HuH-7 (cell line): Measurements from ENCODE around the gene CCDC174.

Experiments used
- DNase-seq: peaks from one replicate; pipeline ENCODE4 v3.0.0; 2011; ENCODE audit warnings: low spot score

The CCDC174 gene

DNA sequence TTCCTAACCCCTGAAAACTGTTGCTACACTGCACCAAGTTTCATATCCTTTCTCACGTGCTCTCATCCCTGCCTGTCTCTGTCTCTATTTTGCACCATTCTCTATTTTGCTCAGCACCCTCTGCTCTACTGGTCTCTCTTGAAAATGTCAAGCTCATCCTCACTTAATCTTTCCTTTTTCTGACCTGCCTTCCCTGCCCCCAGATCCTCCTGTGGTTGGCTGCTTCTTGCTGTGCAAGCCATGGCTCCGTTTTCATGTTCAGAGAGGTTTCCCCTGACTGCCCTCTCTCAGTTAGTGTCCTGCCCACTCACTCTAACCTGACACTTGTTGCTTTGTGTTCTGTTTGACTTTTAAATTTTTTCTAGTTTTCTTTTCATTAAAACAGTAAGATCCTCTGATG, 6.0 kb downstream of the CCDC174 start:
- DNase-seq, result no peak

DNA sequence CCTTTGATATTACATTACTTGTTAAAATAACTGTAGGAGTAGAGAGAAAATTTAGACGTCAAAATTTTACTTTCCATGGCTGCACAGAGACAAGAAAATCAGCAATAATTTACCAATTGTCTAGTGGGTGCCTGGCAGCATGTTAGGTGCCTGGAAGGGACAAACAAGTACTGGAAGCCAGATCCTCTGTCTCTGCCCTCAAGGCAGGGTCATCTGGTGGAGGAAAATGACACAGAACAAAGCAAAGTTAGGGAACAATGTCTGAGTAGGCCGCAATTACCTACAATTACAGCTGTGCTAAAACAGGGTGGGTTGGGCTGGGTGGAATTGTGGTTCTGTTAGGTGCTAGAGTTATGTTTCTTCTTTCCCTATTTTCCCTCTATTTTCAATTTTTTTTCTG, 7.4 kb downstream of the CCDC174 start:
- no peak for DNase-seq

DNA sequence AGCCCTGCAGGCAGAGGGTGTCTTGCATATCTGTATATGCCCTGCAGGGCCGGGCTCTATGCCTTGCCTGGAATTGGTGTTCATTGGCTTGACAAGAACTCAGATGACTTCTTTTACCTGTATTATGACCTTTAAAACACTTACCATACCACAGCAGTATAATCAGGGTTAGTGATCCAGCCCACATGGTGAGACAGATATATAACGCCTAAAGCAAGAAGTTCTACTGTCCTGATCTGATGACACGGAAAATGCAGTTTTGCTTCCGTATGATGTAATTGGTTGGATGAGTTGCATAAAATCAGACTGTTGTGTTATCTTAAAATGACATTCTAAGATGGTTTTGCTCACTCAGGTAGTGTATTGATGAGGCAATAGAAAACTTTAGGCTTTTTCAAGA, 9.4 kb downstream of the CCDC174 start:
- no peak for DNase-seq

DNA sequence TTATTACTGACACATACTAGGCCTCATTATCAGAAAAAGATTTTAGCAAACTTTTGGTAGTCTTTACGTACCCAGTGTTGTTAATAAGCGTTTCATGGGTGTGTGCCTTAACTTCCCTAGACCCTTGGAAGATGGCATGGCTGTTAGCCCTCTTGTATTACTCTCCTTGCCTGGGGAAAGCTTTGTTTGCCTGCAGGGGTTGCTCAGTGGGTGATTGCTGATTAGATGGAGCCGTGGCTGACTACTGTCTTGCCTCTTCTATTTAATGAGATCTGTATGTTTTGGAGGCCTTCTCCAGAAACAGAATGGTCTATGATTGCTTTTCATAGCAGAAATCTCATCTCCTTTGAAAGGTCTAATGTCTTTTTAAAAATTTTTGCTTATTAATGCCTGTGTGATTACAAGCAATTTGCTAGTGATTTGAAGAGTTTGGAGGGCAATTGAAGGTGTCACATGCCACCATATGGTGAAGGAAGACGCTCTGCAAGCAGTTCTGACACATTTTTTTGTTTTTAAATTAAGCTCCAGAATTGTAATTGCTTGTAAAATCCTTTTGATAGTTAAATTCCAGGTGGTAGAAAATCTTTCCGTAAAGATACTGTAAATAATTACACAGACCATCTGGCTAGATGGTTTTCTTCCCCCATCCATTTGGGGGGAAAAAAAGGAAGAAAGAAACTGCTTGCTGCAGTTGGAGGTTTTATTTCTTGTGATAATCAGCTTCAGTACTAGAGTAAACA, 12.0 kb downstream of the CCDC174 start:
- DNase-seq, result no peak

DNA sequence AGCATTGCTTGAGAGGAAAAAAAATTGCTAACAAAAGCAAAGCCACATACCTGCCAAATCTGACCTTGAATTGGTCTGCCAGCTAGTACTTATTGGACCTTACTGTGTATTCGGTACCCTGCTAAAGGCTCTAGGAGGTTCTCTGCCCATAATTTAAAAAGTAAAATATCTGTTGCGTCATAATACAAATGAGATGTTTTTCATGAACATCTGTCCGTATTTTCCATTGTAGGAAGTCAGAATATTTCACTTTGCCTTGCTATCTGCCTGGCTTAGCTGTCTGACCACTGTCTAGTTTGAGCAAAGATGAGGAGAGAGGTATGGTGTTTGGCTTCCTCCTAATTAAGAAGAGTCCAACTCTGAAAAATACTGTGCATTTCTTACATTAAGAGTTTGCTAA, 12.6 kb downstream of the CCDC174 start:
- no peak for DNase-seq

DNA sequence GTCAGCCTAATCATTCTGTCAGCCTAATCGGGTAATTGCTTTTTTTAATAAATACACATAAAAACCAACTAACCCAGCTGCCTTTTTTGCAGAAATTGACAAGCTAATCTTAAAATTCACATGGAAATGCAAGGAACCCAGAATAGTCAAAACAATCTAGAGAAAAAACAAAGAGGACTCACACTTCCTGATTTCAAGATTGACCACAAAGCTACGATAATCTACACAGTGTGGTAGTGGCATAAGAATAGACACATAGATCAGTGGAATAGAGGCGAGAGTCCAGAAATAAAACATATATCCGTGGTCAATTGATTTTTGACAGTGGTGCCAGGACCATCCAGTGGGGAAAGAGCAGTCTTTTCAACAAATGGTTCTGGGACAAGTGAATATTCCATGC, 21.0 kb downstream of the CCDC174 start:
- no peak for DNase-seq

DNA sequence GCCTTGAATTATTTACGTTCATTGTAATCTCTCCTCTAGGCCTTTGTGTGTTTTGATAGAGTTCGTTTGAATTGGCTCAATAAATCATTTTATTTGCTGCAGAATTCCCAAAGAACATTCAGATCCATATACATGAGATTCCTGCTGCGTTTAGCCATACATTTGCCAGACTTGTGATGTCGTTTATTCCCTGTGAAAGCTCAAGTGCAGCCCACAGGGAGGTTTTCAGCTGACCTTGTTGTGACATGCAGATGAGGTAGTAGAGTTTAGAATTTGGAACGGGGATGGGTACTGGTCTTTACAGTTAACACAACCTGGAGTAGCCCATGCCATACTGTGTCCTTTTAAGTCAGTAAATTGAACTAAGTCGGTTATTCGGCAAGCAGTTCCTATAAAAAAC, 23.3 kb downstream of the CCDC174 start, which contains the start of gene C3orf20:
Gene C3orf20 (plus strand): TSS at position 301 of the 400 bp plus-strand sequence. CDS start 7,573 bp downstream, outside the sequence.
- no peak for DNase-seq

DNA sequence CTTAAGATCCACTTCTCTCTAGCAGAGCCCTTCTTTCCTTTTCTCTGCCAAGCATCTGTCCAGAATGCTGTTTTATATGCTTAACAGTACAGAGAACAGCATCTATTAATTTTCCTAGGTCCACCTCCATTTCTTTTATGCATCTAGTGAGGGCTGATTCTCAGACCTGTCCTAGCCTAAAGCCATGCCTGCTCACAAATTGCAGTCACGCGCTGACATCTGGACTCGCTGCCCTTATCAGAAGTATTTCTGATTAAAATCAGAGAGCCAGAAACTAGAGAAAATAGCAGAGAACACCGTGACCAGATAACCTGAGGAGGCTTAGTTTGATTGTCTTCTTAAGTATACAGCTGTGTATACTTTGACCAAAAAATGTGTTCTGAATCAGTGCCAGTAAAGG, 25.3 kb downstream of the CCDC174 start:
- DNase-seq, result no peak

DNA sequence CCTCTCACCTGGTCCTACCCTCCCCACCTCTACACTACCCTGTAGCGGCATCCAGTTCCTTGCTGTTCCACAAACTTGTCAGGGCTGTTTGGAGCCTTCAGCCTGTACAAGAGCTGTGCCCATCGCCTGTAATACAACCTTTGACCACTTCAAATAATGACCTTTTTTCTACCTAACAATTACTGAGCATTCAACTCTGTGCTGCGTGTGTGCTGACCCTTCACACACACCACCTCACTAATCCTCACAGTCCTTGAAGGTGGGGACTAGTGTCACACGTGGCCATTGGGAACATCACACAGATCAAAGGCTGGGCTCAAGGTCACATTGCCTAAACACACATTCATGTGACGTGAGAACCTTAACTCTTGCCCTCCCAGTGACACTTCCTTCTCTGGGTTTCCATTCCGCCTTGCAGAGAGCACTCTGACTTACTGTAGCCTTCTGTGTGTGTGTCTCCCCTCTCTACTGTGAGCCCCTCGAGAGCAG, 26.5 kb downstream of the CCDC174 start:
- DNase-seq, result peak; percentile 41

DNA sequence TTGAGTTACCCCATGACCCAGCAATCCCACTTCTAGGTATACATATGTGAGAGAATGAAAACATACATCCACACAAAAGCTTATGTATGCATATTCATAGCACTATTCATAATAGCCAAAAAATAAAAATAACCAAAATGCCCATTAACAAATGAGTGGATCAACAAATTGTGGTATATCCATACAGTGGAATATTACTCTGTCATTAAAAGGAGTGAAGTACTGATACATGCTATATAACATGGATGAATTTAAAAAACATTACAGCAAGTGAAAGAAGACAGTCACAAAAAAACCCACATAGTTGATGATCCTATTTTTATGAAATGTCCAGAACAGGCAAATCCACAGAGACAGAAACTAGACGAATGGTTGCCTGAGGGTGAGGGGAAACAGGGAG, 28.6 kb downstream of the CCDC174 start:
- DNase-seq, result no peak

DNA sequence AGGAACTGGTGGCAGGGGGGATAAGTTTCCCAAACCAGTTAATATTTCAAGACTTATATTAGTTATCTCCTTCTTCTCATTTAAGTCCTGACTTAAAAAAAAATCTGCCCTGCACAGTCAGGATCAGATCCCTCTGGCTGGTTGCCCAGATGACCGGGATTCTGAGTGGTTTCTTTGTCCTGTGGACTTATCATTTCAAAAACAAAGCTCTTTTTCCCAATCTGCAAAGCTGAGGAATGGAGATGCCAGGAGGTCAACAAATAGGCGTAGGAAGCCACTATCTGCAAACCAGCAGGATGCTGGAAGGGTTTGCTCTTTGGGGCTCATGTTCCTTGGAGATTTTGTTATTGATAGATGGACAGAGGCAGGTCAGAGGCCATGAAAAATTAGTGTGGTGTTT, 29.2 kb downstream of the CCDC174 start:
- DNase-seq, result no peak

DNA sequence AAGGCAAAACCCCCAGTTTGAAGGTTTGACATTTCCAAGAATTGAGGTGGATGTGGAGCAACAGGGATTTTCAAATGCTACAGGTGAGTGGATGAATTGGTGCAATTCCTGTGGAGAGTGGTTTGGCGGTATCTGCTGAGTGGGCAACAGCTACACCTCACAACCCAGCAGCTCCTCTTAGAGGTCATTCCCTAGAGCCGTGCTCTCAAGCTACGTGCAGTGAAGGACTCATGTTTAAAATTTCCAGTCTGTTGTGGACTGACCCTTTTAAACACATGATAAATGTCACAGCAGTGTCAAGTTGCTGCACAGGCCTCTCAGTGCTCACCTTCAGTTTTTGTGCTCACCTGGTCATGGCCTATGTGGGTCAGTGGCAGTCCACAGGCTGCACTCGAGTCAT, 32.9 kb downstream of the CCDC174 start:
- DNase-seq, result no peak

DNA sequence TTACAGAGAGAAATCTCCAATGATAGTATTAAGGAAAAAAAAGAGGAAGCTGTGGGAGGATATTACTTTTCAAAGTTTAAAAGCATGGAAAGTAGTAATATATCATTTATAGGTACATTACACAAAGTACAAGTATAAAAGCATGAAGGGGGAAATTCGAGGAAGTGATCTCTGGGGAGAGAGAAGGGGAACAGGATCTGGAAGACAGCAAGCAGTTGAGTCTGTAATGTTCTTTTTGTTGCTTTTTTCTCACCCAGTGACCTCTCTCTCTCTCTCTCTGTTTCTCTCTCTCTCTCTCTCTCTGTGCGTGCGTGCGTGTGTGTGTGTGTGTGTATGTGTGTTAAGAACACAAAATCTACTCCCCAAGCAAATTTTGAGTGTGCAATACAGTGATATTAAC, 33.6 kb downstream of the CCDC174 start:
- DNase-seq, result no peak

DNA sequence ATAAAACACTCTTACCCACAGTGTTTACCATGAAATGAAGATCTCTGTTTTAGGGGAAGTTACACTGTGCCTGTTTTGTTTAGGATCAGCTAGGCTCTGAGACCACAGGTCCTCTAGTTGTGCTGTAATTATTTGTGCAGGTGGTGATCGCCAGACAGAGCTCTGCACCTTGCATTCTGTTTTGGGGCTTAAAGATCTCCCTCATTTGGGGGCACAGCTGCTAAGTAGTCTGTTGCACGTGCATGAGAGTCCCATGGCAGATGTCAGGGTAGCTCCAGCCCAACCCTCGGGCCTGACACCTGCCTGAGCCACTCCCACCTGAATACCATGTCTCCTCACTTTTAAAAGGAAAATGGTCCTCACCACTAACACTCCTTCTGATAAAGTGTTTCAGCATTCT, 35.8 kb downstream of the CCDC174 start:
- DNase-seq, result no peak

DNA sequence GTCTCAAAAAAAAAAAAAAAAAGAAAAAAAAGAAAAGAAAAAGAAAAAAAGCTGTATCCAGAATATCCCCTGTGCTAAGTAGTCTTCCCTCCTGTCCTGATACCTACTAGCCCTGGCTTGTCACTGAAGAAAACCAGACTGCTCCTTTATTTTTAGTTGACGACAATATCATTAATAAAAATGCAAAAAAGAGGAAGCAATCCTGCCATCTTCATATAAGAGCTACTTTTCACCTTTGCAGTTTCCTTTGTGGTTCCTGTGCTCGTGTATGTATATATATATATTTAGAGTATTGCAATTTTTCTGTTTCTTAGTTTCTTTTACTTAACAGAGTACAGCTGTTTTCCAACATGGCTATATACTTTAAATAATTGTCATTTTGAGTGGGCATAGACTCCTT, 37.0 kb downstream of the CCDC174 start:
- no peak for DNase-seq

DNA sequence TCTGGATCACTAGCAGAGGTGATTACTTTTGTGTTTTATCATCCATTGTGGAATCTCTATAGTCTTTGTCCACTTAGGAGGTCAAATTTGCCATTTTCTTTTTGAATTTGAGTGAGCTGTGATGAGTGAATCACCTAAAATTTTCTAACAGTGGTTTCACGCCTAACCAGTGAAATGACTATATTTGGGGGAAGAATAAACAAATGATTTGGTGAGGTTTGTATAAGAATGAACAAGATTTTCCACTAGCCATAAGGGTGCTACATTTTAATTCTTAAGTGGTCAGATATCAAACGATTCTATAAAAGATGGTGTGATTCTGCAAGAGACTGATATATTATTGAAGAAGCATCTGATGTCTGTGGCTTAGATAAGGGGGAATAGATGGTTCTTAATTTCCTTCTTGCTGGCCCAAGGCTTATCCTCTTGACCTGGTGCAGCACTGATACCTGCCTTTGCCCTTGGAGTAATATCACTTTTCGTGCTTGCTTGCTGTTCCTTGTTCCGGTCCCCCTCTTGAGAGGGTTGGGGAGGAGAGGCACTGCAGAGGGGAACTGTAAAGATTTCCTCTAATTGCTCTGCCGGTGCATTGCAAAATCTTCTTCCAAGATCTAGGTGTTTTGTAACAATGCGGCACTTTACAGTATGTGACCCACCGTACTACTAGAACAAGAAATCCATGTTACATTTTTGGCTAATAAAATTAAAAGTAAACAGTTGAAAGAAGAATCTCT, 37.9 kb downstream of the CCDC174 start:
- no peak for DNase-seq

DNA sequence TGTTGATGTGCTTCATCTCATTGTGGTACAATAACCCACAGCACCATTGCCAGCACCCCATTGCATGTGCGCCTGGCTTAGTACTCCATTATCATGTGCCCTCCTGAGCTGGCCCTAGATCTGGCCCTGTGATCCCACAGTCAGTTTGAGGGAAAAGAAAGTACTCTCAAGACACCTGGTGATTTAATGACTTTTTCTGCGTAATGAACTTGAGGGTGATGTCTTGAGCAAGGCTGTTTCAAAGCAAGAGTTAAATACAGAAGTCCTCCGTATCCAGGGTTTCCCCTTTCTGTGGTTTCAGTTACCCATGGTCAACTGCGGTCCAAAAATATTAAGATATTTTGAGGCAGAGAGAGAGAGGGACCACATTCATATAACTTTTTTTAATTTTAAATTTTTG, 39.7 kb downstream of the CCDC174 start:
- DNase-seq, result no peak

DNA sequence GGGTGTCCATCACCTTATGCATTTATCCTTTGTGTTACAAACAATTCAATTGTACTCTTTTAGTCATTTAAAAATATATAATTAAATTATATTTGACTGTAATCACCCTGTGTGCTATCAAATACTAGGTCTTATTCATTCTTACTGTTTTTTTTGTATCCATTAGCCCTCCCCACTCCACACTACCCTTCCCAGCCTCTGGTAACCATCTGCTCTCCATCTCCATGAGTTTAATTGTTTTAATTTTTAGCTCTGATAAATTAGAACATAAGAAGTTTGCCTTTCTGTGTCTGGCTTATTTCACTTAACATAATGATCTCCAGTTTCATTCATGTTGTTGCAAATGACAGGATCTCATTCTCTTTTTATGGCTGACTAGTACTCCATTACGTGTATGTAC, 40.2 kb downstream of the CCDC174 start:
- no peak for DNase-seq

DNA sequence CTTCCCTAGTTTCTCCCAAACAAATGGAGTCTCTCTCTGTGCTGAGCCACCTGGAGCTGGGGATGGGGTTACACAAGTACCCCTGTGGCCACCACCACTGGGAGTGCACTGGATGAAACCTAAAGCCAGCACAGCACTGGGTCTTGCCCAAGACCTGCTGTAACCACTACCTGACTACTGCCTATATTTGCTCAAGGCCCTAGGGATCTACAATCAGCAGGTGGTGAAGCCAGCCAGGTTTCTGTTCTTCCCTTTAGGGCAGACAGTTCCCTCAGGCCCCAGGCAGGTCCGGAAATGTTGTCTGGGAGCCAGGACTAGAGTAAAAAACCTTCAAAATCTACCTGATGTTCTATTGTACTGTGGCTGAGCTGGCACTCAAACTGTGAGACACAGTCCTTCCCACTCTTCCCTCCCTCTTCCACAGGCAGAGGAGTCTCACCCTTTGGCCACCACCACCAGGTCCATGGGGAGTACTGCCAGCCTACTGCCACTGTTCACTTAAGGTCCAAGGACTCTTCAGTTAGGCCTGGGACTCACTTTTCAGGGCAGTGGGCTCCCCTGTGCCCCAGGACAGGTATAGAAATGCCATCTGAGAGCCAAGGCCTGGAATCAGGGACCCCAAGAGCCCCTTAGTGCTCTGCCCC, 47.2 kb downstream of the CCDC174 start:
- DNase-seq, result no peak

DNA sequence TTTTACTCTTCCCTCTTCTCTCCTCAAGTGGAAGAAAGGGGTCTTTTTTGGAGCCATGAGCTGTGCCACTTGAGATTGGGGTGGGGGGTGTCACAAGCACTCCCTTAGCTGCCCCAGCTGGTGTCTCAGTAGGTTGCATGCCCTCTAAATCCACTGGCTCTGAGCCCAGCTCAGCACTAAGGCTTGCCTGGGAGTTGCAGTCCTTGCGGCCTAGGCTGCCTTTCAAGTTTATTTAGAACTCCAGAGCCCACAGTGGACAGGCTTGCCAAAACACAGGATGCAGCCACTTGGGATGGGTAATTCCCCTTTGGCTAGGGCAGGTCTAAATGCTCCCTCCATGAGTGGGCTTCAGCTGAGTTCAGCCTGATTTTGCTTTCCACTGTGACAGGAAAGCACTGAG, 48.1 kb downstream of the CCDC174 start:
- DNase-seq, result no peak

DNA sequence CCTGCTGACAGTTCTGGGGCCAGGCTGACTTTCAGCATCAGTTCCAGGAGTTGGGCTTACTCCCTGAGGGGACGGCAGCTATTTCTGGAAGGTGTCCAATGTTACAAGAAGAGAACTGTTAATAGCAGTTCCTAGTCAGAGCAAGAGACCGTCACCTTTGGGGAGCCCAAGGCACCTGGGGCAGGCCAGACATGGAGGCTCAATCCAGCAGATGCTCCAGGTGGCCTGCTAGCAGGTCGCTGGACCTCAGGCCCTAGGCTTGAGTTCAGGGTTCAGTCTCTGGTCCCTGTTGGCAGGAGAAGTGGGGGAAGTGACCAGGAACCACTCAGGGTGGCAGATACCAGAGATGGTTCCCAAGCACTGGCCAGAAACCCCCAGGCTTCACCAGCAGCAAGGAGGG, 49.3 kb downstream of the CCDC174 start:
- no peak for DNase-seq

DNA sequence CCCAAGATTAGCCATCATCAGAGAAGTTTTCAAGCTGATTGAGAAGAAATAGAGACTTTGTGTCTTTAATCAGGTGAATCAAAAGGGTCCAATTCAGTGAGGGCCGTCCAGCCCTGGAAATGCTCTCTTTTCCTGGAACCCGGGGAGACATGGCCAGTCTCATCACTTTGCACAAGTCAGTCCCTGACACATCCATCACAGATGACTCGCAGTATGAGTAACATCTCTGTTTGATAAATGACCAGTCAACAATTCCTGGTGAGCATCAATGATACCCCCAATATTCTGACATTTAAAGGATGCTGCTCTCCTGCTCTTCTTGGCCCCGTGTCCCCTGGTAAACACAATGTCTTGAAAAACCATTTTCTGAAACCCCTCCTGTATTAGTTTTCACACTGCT, 50.1 kb downstream of the CCDC174 start:
- DNase-seq, result no peak

DNA sequence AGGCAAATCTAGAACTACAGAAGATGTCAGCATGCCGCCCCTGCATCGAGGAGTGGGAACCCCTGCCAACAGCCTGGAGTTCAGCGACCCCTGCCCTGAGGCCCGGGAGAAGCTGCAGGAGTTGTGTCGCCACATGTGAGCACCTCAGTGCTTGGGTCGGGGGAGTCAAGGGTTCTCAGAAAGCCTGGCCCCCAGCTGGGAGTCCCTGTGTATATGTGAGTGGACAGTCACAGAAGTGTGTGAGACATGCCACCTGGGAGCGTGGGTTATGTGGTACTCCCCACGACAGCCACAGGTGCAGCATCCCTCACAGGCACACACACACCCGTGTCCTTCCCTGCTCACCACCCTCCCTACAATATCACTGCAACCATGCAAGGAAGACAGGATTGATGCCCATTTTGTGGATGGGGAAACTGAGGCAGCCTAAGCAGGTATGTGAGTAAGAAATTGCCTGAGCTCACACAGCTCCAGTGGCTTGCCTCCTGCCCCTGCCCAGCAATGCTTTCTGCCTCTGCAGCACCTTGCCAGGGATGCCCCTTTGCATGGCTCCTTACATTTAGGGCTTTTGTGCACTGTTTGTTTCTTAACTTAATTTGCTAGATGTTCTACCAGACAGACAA, 51.7 kb downstream of the CCDC174 start:
- no peak for DNase-seq
